Hepatocyte (in vitro differentiated cells): ENCODE results near the gene THSD4.

ENCODE experiments used
- CTCF ChIP-seq: fragments of 200-600 bp; sonication (generic); IDR thresholded peaks from 2 replicates; pipeline ENCODE4 v1.5.1; 2016; ENCODE audit warnings: antibody characterized with exemption, mild to moderate bottlenecking; ENCODE audit not compliant: poor library complexity
- EZH2 ChIP-seq: fragments of 200-600 bp; sonication (generic); IDR thresholded peaks from 2 replicates; pipeline ENCODE4 v1.6.1; 2016; ENCODE audit warnings: antibody characterized with exemption, mild to moderate bottlenecking, borderline replicate concordance
- EZH2phosphoT487 ChIP-seq: fragments of 200-600 bp; sonication (generic); IDR thresholded peaks from one replicate; pipeline ENCODE4 v1.6.1; 2018; ENCODE audit warnings: antibody characterized with exemption, mild to moderate bottlenecking, low read depth, moderate library complexity; ENCODE audit not compliant: unreplicated experiment, severe bottlenecking

DNA sequence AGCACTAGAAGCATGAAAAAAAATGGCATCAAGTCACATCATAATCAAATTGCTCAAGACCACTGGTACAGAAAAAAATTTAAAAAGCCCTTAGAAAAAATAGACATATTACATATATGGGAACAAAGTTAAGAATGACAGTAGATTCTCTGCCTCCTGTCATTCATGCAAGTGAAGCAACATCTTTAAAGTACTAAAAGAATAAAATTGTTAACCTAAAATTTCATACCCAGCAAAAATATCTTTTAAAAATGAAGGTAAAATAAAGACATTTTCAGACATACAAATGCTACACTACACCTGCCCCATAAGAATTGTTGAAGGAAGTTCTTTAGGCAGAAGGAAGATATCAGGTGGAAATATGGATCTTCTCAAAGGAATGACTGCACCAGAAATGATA, 55.9 kb downstream of the THSD4 start:
- TF ChIP-seq CTCF, result no peak
- TF ChIP-seq EZH2phosphoT487, result no peak
- TF ChIP-seq EZH2, result no peak
